Erythroblast (primary cell): ENCODE measurements around the gene CLRN2.

Source experiments
- GATA1 ChIP-seq: IDR thresholded peaks from 2 replicates; pipeline ENCODE4 v1.6.1; 2011; ENCODE audit warnings: low read depth, mild to moderate bottlenecking, control low read depth, low read length, moderate library complexity
- POLR2A ChIP-seq: IDR thresholded peaks from 2 replicates; pipeline ENCODE4 v1.6.1; 2011; ENCODE audit warnings: mild to moderate bottlenecking, low read length

DNA sequence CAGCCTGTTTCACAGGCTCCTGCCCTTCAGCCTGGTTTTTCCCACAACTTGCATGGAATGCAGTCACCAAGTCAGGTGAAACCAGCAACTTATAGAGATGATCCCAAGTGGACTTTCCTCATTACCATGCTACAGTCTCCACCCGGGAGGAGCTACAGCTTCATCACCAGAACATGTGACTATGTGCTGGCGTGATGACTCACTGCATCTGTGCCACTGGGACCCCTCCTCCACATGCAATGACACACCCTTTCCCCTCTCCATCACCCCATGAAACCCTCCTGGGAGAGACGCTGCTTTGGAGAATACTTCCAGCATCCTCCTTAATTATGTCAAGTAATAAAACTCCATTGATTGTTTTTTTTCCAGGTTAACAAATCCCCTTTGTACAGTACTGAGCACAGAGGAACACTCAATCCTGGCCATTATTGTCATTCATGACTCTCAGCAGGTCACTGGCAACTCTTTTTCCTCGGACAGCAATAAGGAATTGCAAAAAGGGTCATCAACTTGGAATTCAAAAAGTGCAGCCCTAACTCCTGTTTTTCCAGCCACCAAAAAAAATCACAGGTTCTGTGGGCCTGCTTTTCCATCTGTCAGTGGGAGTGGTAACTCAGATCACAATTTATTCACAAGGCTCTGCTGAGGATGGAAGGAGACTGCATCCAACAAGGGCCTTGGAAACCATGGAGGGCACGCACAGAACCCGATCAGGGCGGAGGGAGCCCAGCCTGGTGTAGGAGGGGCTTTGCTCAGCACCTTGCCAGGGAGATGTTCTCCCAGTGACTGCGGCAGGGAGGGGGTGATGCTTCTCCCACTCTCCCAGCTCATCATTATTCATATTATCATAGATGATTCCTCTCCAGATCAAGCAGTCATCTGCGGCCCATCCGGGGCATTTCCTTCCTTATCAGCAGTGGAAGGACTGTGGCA is 20.4 kb upstream of the CLRN2 start:
- no peak for TF ChIP-seq POLR2A
- TF ChIP-seq GATA1: no peak
